AG09309 (cell line): Measurements from ENCODE around the gene MAN2A1.

Experiments
- DNase-seq: peaks from one replicate; pipeline ENCODE4 v3.0.0-alpha.2; 2010; ENCODE audit warnings: low read depth
- H3K4me3 ChIP-seq: 2 replicates; pipeline ENCODE4 v1.5.1; 2011; ENCODE audit warnings: mild to moderate bottlenecking, low read depth, low read length, moderate library complexity; ENCODE audit not compliant: control insufficient read depth
- CTCF ChIP-seq: IDR thresholded peaks from 2 replicates; pipeline ENCODE4 v1.5.1; 2011; ENCODE audit warnings: mild to moderate bottlenecking, low read depth, low read length, inconsistent platforms; ENCODE audit not compliant: insufficient read depth, control insufficient read depth; ENCODE audit errors: missing control alignments

The MAN2A1 gene

GRCh38 chr5:109689740-109690241, at the start of gene MAN2A1:
TSS of gene MAN2A1 (plus strand) at chr5:109689927. CDS start at chr5:109690418, 491 bp downstream.
- DNase-seq: no peak

GRCh38 chr5:109640976-109641375, 48.8 kb upstream of the MAN2A1 start:
- DNase-seq: no peak
- no peak overlapping the region for H3K4me3 ChIP-seq
- TF ChIP-seq CTCF: no peak

More at GRCh38 chr5:109689740-109690241, at the start of gene MAN2A1:
- no peak for TF ChIP-seq CTCF
- H3K4me3 ChIP-seq: peak within 1 kb of the TSS; percentile 88

- DNase-seq: no peak
- no peak overlapping the region for H3K4me3 ChIP-seq
- no peak for TF ChIP-seq CTCF
These were observed 45.9 kb upstream of the MAN2A1 start for GRCh38 chr5:109643791-109644350.

- TF ChIP-seq CTCF: no peak
- no peak overlapping the region for H3K4me3 ChIP-seq
- no peak for DNase-seq
These were observed 44.9 kb upstream of the MAN2A1 start for GRCh38 chr5:109644829-109645228.

GRCh38 chr5:109645707-109646192, 44.0 kb upstream of the MAN2A1 start:
- no peak for TF ChIP-seq CTCF
- DNase-seq: no peak
- H3K4me3 ChIP-seq: no peak overlapping the region

- DNase-seq: no peak
- no peak for TF ChIP-seq CTCF
- H3K4me3 ChIP-seq: no peak overlapping the region
These were observed 40.4 kb upstream of the MAN2A1 start for GRCh38 chr5:109649318-109649717.

- no peak overlapping the region for H3K4me3 ChIP-seq
- no peak for DNase-seq
- TF ChIP-seq CTCF: no peak
These were observed 39.2 kb upstream of the MAN2A1 start for GRCh38 chr5:109650493-109650892.
